ENCODE results near the gene ZHX3. TPM values are rescaled to one million over a fixed set of nuclear protein-coding genes. Genes with fewer than 3 reads are reported as not detected.

ZHX3 gene
- total and polyA plus RNA-seq, 10 of the 15 experiments (the other 5 are each of a cell fraction or from before 2014, with no cell fraction given), result 1.3 to 14.0 (median 5.0) TPM

- ATAC-seq, result no peak; the same call in 1 of the 3 replicates
- no peak for TF ChIP-seq MYB (IDR thresholded peaks at IDR 0.05; ENCODE audit: borderline replicate concordance, low read depth, low read length)
- TF ChIP-seq ZBTB4 (CRISPR knock-in tag; IDR thresholded peaks at IDR 0.05), result no peak
- TF ChIP-seq CTCF (IDR thresholded peaks at IDR 0.05 in 2 of 3, conservative IDR thresholded peaks at IDR 0.05 in 1 of 3; ENCODE audit: control insufficient read depth in 2 of 3, extremely low read depth in 1 of 3, insufficient read depth in 1 of 3, low read depth in 3 of 3, low read length in 3 of 3), result 0 out of 6 replicates have a peak, but pooled peaks of 1 of the 3 experiments have one; percentile 9
- TF ChIP-seq RUNX3 (IDR thresholded peaks at IDR 0.05; ENCODE audit: low read length), result no peak
- in situ Hi-C loops (cut with MboI), result no loop called here
- Histone ChIP-seq H4K20me1 (ENCODE audit: control insufficient read depth, insufficient read depth) (no peaks in the 10 kb centered on the region), H3K9me3 (replicated peaks; ENCODE audit: control insufficient read depth, insufficient read depth, low read length) (no peaks in the 10 kb centered on the region), H3K4me2 (ENCODE audit: control insufficient read depth, insufficient read depth) (no peak overlapping the region), H3K27ac (ENCODE audit: control insufficient read depth, insufficient read depth) (no peak overlapping the region), H3K27me3 (replicated peaks in 1 of 2; ENCODE audit: control insufficient read depth in 2 of 2, insufficient read depth in 2 of 2, low read length in 1 of 2) (no peaks in the 10 kb centered on the region), H3K4me1 (ENCODE audit: control insufficient read depth, insufficient read depth, low read length) (no peaks in the 10 kb centered on the region), H3K79me2 (ENCODE audit: control insufficient read depth, insufficient read depth, low read length) (no peaks in the 10 kb centered on the region), H3K36me3 (ENCODE audit: control insufficient read depth in 2 of 2, insufficient read depth in 2 of 2, low read length in 1 of 2) (no peaks in the 10 kb centered on the region), H2AFZ (ENCODE audit: control insufficient read depth, low read depth, low read length) (no peak overlapping the region), H3K9ac (ENCODE audit: control insufficient read depth, insufficient read depth, low read length) (no peak overlapping the region), H3K4me3 (no peak overlapping the region)
- 28% methylated on average over 5 of the region's 5 CpGs for WGBS (ENCODE audit: insufficient coverage, insufficient replicate concordance, low lambda C conversion rate, missing lambda C conversion rate)
- SMC1A ChIA-PET (ENCODE audit: uncharacterized antibody, unreplicated experiment), result no interaction called here
- RAD21 ChIA-PET (ENCODE audit: unreplicated experiment), result no interaction called here
- no peak for FAIRE-seq
- no peak for DNase-seq (ENCODE audit: low read depth, low spot score)
- no TSS peak for BruUV-seq (replicated peaks)
- POLR2A ChIA-PET, result no interaction called here
- intact Hi-C loops (cut with micrococcal nuclease; ENCODE audit: unreplicated experiment), result no loop called here
- CTCF ChIA-PET, result no interaction called here
These were observed 35.1 kb upstream of the ZHX3 start for GRCh38 chr20:41352666-41353065.
